OCI-LY7 (cell line): ENCODE measurements around the gene STK35. TPM values are rescaled to one million over a fixed set of nuclear protein-coding genes. Genes with fewer than 3 reads are reported as not detected.

ENCODE experiments used
- Bru-seq: library from RNA; stranded (reverse); fragments of 400-500 nt; gene quantifications from one replicate; lab custom pipeline; 2021; lab: Mats Ljungman, UMichigan
- BruChase-seq, 2 experiments: library from RNA; stranded (reverse); fragments of 400-500 nt; gene quantifications; one replicate each; lab custom pipeline; 2021; lab: Mats Ljungman, UMichigan
- BruUV-seq: library from RNA; stranded (reverse); fragments of 400-500 nt; replicated peaks from 2 replicates; lab custom pipeline; 2021; lab: Mats Ljungman, UMichigan
- CTCF ChIA-PET: fragments of 300-600 bp; sonication (Branson Sonifier 250); formaldehyde crosslinking; loops from one replicate; lab custom pipeline; 2022; ENCODE audit warnings: antibody characterized with exemption; ENCODE audit not compliant: unreplicated experiment; lab: Charles Lee
- POLR2A ChIA-PET: fragments of 300-600 bp; sonication (Branson Sonifier 250); formaldehyde crosslinking; loops from one replicate; lab custom pipeline; 2022; ENCODE audit warnings: antibody characterized with exemption; lab: Charles Lee
- DNase-seq: peaks from one replicate; pipeline ENCODE4 v3.0.0-alpha.2; 2015; ENCODE audit warnings: low spot score
- H2AFZ ChIP-seq: fragments of 200-600 bp; sonication (generic), shearing (Covaris generic); 2 replicates; pipeline ENCODE4 v1.6.1; 2014; ENCODE audit warnings: mild to moderate bottlenecking, antibody characterized with exemption, low read length, moderate library complexity
- H3K27ac ChIP-seq: fragments of 200-600 bp; sonication (generic); 2 replicates; pipeline ENCODE4 v1.5.1; 2014; ENCODE audit warnings: mixed run types, low read depth, mild to moderate bottlenecking, moderate library complexity, low read length, inconsistent platforms; ENCODE audit not compliant: poor library complexity, severe bottlenecking
- H3K36me3 ChIP-seq: fragments of 200-600 bp; sonication (generic); 2 replicates; pipeline ENCODE4 v1.6.1; 2014; ENCODE audit warnings: mild to moderate bottlenecking, antibody characterized with exemption, low read length, moderate library complexity, mixed read lengths; ENCODE audit not compliant: insufficient read depth
- H3K4me1 ChIP-seq: fragments of 200-600 bp; sonication (generic); 2 replicates; pipeline ENCODE4 v1.5.1; 2014; ENCODE audit warnings: mild to moderate bottlenecking, low read length; ENCODE audit not compliant: insufficient read depth, poor library complexity, severe bottlenecking
- H3K4me2 ChIP-seq: fragments of 200-600 bp; sonication (generic); 2 replicates; pipeline ENCODE4 v1.6.1; 2014; ENCODE audit warnings: mild to moderate bottlenecking, low read length
- H3K4me3 ChIP-seq: fragments of 200-600 bp; sonication (generic); 2 replicates; pipeline ENCODE4 v1.5.1; 2014; ENCODE audit warnings: mild to moderate bottlenecking, low read depth, low read length; ENCODE audit not compliant: poor library complexity, severe bottlenecking
- H3K79me2 ChIP-seq: fragments of 200-600 bp; sonication (generic); 2 replicates; pipeline ENCODE4 v1.6.1; 2016; ENCODE audit warnings: low read depth, mild to moderate bottlenecking, low read length, moderate library complexity, mixed read lengths; ENCODE audit not compliant: insufficient read depth
- H3K9me2 ChIP-seq: fragments of 200-600 bp; sonication (generic); 2 replicates; pipeline ENCODE4 v1.6.1; 2016; ENCODE audit warnings: mild to moderate bottlenecking, low read length, mixed read lengths; ENCODE audit not compliant: insufficient read depth
- H3K9me3 ChIP-seq: fragments of 200-600 bp; sonication (generic); 2 replicates; pipeline ENCODE4 v1.6.1; 2014; ENCODE audit warnings: mild to moderate bottlenecking, mixed run types, low read length, mixed read lengths
- H4K20me1 ChIP-seq: fragments of 200-600 bp; sonication (generic); 2 replicates; pipeline ENCODE4 v1.6.1; 2014; ENCODE audit warnings: mild to moderate bottlenecking, antibody characterized with exemption, low read length, moderate library complexity, mixed read lengths; ENCODE audit not compliant: insufficient read depth
- EZH2phosphoT487 ChIP-seq: fragments of 200-600 bp; sonication (generic); IDR thresholded peaks from 2 replicates; pipeline ENCODE4 v1.6.1; 2018; ENCODE audit warnings: low read depth, borderline replicate concordance, mild to moderate bottlenecking, mixed run types, antibody characterized with exemption, low read length, moderate library complexity, mixed read lengths
- intact Hi-C: fragments of 100-400 bp; cut with micrococcal nuclease; formaldehyde crosslinking; loops from one replicate; pipeline ENCODE4 v1.10.0; 2022; ENCODE audit not compliant: unreplicated experiment
- long read RNA-seq: library from polyadenylated mRNA; stranded (forward); transcript quantifications from one replicate; pipeline ENCODE4 v2.0.0, GENCODE V29; 2022
- total RNA-seq, 2 experiments: library from RNA; depleted of rRNA in 1 of 2; stranded (reverse); fragments of >200 nt in 1 of 2; shearing (Covaris generic) in 1 of 2; gene quantifications; 2 replicates each; pipeline ENCODE4 v1.2.3, GENCODE V29; 2014 to 2022
- TF ChIP-seq, protein P1 (sequence below): fragments of 200-600 bp; sonication (generic); conservative IDR thresholded peaks from 2 replicates; pipeline ENCODE4 v1.5.1; 2014; ENCODE audit warnings: mild to moderate bottlenecking, antibody characterized with exemption, low read length, moderate library complexity, mixed read lengths

The STK35 gene
- total RNA-seq (2014; rRNA removed; shearing (Covaris generic)), result 18.7 and 22.3 TPM in 2 replicates
- 21.4 and 24.1 TPM in 2 replicates for total RNA-seq (2022)
- percentile 78 among the genes with signal in this experiment for Bru-seq, nascent RNA
- percentile 82 among the genes with signal in this experiment for BruChase-seq, experiment 1, labeled RNA remaining after a 6-hour chase
- BruChase-seq, experiment 2, labeled RNA remaining after a 2-hour chase, result percentile 89 among the genes with signal in this experiment
- long read RNA-seq, partial matches to known transcripts, result 6 of 41 reads
- long read RNA-seq, other reads (novel, unspliced or antisense), result 35 of 41 reads

DNA sequence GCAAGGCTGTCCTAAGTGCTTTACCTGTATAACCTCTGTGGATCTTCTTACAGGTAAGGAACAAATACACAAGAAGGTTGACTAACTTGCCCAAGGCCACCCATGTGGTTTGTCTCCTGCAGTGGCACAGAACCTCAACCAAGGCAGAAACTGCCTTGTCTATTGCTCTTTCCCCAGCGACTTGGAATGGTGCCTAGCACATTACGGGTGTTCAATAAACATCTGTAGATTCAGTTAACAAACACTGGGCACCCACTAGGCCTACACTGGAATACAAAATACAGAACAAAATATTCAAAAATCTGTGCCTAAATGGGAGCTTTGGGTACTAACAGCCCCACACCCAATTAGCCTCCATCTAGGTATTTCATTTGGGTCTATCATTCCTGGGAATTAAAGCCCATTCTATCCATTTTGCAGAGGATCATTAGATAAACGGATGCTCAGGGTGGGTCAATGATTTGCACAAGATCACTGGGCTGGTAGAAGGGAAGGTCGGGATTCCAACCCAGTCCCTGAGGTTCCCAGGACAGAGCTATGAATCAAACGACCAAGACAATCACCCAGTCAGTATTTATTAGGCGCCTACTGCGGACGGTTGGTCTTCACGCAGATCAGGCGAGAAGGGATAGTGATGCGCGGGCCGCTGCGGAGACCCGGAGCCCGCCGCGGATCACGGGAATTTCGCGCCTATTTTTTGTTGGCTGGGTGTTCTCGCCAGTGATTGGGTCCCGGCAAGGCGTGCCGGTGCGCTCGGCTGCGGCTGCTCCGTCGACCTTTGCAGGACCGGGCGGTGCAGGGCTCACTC lies at the start of gene STK35:
TSS of gene STK35 (plus strand) at position 771 of the 808 bp plus-strand sequence. CDS start 55 bp downstream, outside the sequence.
- Histone ChIP-seq H2AFZ (peak within 1 kb of the TSS; percentile 96), H3K27ac (peak within 1 kb of the TSS; percentile 85), H3K9me2 (no peaks in the 10 kb centered on the region), H3K9me3 (no peaks in the 10 kb centered on the region), H3K4me1 (peaks cover 26% of the 10 kb centered on the region), H4K20me1 (peaks cover 23% of the 10 kb centered on the region), H3K4me3 (peak within 1 kb of the TSS; percentile 93), H3K79me2 (peaks cover 33% of the 10 kb centered on the region), H3K4me2 (peak within 1 kb of the TSS; percentile 85), H3K36me3 (peaks cover 21% of the 10 kb centered on the region; the same call in 1 of the 2 replicates)
- TSS peak; percentile 80 for BruUV-seq
- TF ChIP-seq EZH2phosphoT487, result no peak
- TF ChIP-seq, protein P1, sequence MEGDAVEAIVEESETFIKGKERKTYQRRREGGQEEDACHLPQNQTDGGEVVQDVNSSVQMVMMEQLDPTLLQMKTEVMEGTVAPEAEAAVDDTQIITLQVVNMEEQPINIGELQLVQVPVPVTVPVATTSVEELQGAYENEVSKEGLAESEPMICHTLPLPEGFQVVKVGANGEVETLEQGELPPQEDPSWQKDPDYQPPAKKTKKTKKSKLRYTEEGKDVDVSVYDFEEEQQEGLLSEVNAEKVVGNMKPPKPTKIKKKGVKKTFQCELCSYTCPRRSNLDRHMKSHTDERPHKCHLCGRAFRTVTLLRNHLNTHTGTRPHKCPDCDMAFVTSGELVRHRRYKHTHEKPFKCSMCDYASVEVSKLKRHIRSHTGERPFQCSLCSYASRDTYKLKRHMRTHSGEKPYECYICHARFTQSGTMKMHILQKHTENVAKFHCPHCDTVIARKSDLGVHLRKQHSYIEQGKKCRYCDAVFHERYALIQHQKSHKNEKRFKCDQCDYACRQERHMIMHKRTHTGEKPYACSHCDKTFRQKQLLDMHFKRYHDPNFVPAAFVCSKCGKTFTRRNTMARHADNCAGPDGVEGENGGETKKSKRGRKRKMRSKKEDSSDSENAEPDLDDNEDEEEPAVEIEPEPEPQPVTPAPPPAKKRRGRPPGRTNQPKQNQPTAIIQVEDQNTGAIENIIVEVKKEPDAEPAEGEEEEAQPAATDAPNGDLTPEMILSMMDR, result no peak
- peak; percentile 79 for DNase-seq
- ChIA-PET CTCF (no interaction called here), POLR2A (interaction anchor here (0.6 to 1.7 kb wide), 3 partner anchors 12 to 1641 kb away, joined by 3 to 4 read pairs (median 3); no protein-coding TSS in a partner anchor)
- intact Hi-C loops, result loop anchor here (5.0 kb wide), 6 partner anchors 71 to 551 kb away; partner anchors contain the start of genes NOP56, SIRPA and SNRPB

DNA sequence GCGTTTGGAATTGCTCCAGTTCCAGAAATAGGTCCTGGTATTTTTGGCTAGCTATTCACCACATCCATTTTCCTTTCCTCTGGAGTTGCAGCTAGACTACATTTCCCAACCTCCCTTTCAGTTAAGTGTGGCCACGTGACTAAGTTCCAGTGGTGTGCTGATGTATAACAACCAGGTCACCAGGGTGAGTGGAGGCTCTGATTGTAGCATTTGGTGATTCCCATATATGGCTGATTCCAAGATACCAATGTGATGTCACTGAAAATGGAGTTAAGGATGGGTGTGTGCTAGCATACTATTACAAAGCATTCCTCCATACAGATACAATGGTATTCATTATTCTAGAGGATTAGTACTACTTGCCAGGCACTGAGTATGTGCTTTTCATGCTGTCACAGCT lies 49.7 kb upstream of the STK35 start:
- TF ChIP-seq EZH2phosphoT487, result no peak
- TF ChIP-seq, protein P1, result no peak
- POLR2A ChIA-PET, result no interaction called here
- no peaks in the 10 kb centered on the region for H3K36me3 ChIP-seq

More for the DNA sequence above, 49.7 kb upstream of the STK35 start:
- H3K27ac ChIP-seq, result no peak overlapping the region
- H3K4me1 ChIP-seq, result no peaks in the 10 kb centered on the region
- no peak overlapping the region for H2AFZ ChIP-seq
- H3K9me3 ChIP-seq, result no peaks in the 10 kb centered on the region
- H3K79me2 ChIP-seq, result no peaks in the 10 kb centered on the region
- H3K4me2 ChIP-seq, result no peak overlapping the region
- CTCF ChIA-PET, result no interaction called here
- no peak overlapping the region for H3K4me3 ChIP-seq
- intact Hi-C loops, result no loop called here
- H4K20me1 ChIP-seq, result no peaks in the 10 kb centered on the region
- no TSS peak for BruUV-seq
- no peak for DNase-seq
- no peaks in the 10 kb centered on the region for H3K9me2 ChIP-seq
